ENCODE results near the gene CPEB4. TPM values are rescaled to one million over a fixed set of nuclear protein-coding genes. Genes with fewer than 3 reads are reported as not detected.

Gene CPEB4
- total and polyA plus RNA-seq, 2 of the 4 experiments (the other 2 are of a cell fraction), result 7.8 to 22.6 TPM

- H4K91ac ChIP-seq (ENCODE audit: insufficient read depth, low read depth, low read length), result no peak overlapping the region
- no peak overlapping the region for H2BK120ac ChIP-seq (ENCODE audit: low read depth, low read length)
- CTCF ChIA-PET, result no interaction called here
- TF ChIP-seq POLR2A (IDR thresholded peaks at IDR 0.05; ENCODE audit: low read depth, low read length), result no peak
- TF ChIP-seq MAFK (IDR thresholded peaks at IDR 0.05; ENCODE audit: low read depth, low read length), result no peak
- TF ChIP-seq CEBPB (IDR thresholded peaks at IDR 0.05; ENCODE audit: low read depth, low read length), result no peak
- H3K27me3 ChIP-seq (ENCODE audit: control insufficient read depth, insufficient read depth, low read length), result no peaks in the 10 kb centered on the region
- peak; percentile 11 for DNase-seq
- H3K79me1 ChIP-seq (ENCODE audit: low read depth in 1 of 2, low read length in 2 of 2), result no peaks in the 10 kb centered on the region
- no peak overlapping the region for H3K14ac ChIP-seq (replicated peaks; ENCODE audit: low read depth, low read length)
- POLR2A ChIA-PET (ENCODE audit: unreplicated experiment), result no interaction called here
- no peak overlapping the region for H4K8ac ChIP-seq (ENCODE audit: low read depth in 2 of 2, low read length in 2 of 2)
- BruUV-seq (replicated peaks), result no TSS peak
- intact Hi-C loops (cut with micrococcal nuclease) (no loop called here), dilution Hi-C loops (cut with HindIII; ENCODE audit: low sequenced_read_pairs, unreplicated experiment) (no loop called here), in situ Hi-C loops (cut with MboI; ENCODE audit: low sequenced_read_pairs) (no loop called here)
- H3K4me3 ChIP-seq (ENCODE audit: insufficient read depth, low read depth, low read length), result no peak overlapping the region
- no peak overlapping the region for H3K18ac ChIP-seq (ENCODE audit: low read depth, low read length)
- H2BK20ac ChIP-seq (ENCODE audit: low read depth, low read length), result no peak overlapping the region
- H3K27ac ChIP-seq (ENCODE audit: insufficient read depth, low read length), result no peak overlapping the region
- no peak overlapping the region for H2AK9ac ChIP-seq (replicated peaks; ENCODE audit: low read depth, low read length, poor library complexity)
- H3K4me1 ChIP-seq (ENCODE audit: control insufficient read depth, insufficient read depth, low read length), result peaks cover 5% of the 10 kb centered on the region; the same call in 1 of the 2 replicates
- no peaks in the 10 kb centered on the region for H3K9me3 ChIP-seq (ENCODE audit: control insufficient read depth, insufficient read depth, low read length)
- peaks cover 5% of the 10 kb centered on the region; the same call in 1 of the 2 replicates for H3K9me1 ChIP-seq (ENCODE audit: insufficient read depth, low read length)
- H2AK5ac ChIP-seq (ENCODE audit: low read depth, low read length), result no peak overlapping the region
- H2AFZ ChIP-seq (replicated peaks; ENCODE audit: low read length, poor library complexity), result no peak overlapping the region
- no peak overlapping the region for H3K9ac ChIP-seq (ENCODE audit: low read depth, low read length)
- no peak overlapping the region for H2BK5ac ChIP-seq (ENCODE audit: low read depth, low read length, poor library complexity, severe bottlenecking)
- no peaks in the 10 kb centered on the region for H4K20me1 ChIP-seq (ENCODE audit: insufficient read depth, low read length)
- no peak for ATAC-seq (ENCODE audit: low read depth)
- H3K4ac ChIP-seq (ENCODE audit: low read depth, low read length), result no peak overlapping the region
- no peak overlapping the region for H2BK15ac ChIP-seq (ENCODE audit: low read depth, low read length)
- H3K23ac ChIP-seq (ENCODE audit: low read depth, low read length), result no peak overlapping the region
- H3K4me2 ChIP-seq (ENCODE audit: low read depth, low read length), result no peak overlapping the region
- no peak overlapping the region for H4K5ac ChIP-seq (ENCODE audit: low read depth, low read length)
- H3K56ac ChIP-seq (ENCODE audit: extremely low read depth, insufficient read depth, low read length), result no peak overlapping the region
- no peaks in the 10 kb centered on the region for H3K36me3 ChIP-seq (ENCODE audit: control insufficient read depth, insufficient read depth, low read length)
Observed at GRCh38 chr5:173882632-173883031, 5.5 kb upstream of the CPEB4 start.

Data from IMR-90 (cell line).